ENCODE data around the gene SLX9.
A peak's percentile ranks its signal among the peaks of the same experiment; 100 is the strongest.

SLX9 gene

DNA sequence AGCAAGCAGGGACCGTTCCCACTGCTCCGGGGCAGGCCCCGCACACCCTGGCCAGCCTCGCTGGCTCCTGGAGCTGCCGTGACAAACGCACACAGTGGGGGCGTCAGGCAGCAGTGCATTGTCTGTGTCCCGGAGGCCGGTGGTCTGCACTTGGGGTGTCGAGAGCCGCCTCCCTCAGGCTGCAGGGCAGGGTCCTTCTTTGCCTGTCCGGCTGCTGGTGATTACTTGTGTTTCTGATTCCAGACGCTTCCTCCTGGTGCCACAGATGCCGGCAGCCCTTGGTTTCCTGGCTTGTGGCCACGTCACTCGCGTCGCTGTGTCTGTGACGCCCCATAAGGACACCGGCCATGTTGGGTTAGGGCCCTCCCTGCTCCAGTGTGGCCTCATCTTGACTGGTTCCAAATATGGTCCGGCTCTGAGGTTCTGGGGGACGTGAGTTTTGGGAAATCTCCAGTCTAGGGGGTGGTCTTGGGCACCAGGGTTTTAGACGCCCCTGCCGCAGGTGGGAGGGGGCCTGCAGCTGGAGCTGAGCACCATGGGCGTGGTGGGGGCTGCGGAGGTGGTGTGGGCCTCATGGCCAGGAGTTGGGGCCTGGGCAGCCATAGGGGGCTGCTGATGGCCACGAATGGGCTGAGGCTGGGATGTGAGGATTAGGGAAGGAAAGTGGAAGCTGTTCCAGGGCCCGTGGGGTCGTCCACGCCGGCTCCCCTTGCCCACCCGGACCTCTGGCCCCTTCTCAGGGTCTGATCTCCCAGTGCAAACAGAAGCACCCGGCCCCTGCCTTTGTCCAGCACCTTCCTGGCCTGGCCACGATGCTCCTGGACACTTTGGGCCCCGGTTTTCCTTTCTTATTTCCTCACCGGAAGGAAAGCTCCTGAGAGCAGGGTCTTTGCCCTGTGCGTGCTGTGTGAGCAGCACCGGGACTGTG is 41.0 kb downstream of the SLX9 start:
- DNase-seq = no peak

DNA sequence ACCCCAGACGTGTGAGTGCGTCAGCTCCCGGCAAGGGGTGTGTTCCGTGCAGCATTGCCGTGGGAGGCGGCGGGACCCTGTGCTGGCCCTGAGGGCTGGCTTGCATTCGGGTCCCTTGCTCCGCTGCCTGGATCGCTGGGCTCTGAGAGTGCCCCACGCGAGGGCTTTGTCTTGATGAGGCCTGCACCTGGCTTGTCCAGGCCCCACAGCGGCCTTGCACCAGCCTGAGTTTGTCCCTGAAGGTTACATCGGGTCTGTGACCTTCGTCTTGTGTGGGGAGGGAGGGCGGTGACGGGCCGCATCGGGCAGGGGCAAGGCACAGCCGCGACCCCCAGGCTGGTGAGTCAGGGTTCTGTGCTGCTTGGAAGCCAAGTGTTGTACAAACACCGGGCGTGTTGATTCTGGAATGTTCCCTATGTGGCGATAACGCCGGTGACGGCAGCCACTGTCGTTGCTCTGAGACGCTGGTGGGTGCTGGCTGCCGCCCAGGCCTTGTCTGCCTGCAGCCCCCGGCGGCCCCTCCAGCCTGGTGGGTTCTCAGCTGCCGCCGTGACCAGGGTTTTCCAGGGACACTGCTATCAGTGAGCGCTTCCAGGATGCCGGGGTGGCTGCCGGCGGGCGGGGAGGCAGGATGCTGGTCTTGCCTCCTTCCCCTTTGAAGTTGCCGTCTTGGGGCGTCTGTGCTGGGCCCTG is 42.9 kb downstream of the SLX9 start:
- DNase-seq = no peak

DNA sequence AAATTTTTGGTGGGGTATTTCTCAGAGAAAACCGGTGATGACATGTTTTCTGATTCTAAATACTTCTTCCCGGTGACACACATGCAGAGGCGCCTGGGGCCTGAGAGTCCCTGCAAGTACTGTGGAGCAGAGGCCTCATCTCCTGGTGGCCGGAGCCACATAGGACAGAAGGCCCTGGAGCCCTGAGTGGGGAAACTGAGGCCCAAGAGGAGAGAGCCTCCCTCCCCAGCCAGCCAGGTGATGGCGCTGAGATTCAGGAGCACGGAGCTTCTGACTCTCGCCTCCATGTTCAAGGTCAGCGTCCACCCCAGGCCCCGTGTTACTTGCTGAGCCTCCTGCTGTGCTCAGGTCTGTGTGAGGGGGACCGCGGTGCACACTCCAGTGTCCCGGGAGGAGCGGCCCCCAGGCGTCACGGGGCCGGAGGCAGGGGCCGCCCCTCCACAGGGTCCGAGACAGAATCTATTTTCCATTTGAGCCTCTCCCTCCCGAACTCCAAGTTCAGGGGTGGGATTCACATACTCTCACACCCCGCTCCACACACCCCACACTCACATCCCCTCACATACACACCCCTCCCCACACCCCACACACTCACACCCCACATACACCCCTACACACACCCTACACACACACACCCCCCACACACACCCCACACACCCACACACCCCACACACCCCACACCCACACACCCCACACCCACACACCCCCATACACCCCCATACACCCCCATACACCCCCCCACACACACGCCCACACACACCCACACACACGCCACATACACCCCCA is 43.8 kb downstream of the SLX9 start:
- no peak for DNase-seq

DNA sequence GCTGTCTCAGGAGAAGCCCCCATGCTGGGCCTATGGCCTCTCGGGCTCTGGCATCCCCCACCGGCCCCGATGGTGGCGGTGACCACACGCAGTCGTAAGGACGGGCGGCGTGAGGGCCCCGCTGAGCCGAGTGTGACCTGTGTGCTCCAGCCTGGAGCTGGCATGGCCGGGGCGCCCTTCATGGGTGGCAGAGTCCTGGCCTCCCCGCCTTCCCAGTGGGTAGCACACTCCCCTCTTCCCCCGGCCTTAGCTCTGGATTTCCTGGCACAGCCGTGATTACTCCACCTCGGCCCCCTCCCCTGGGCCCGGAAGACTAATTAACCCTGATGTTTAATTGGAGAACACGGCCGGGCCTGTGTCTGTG is 44.6 kb downstream of the SLX9 start:
- peak; percentile 72 for DNase-seq

DNA sequence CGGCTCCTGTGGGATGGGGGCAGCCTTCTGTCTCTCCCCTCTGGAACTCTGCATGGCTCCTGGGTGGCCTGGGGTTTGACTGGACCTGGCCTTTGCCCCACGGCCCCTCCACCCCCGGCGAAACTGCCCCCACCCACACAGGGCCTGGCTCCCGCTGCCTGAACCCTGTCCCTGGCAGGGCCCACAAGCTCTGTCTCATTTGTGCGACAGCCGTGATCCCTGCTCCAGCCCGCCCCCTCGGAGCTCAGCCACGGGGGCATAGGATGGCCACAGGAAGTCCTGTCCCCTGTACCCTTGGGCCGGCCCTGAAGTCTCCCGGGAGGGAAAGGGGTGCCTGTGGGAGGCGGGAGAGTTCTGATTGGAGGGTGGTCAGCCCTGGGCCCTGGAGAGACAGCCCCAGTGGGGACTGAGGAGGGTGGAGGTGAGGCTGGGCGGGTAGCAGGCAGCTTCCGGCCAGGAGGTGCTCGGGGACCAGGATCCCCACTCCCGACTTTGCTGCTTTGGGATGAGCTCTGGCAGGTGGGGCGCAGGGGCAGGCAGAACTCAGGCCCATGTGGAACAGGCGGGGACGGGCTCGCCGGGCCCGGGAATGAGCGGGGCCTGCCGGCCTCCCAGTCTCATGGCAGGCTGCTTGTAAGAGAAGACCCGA is 45.1 kb downstream of the SLX9 start:
- no peak for DNase-seq

DNA sequence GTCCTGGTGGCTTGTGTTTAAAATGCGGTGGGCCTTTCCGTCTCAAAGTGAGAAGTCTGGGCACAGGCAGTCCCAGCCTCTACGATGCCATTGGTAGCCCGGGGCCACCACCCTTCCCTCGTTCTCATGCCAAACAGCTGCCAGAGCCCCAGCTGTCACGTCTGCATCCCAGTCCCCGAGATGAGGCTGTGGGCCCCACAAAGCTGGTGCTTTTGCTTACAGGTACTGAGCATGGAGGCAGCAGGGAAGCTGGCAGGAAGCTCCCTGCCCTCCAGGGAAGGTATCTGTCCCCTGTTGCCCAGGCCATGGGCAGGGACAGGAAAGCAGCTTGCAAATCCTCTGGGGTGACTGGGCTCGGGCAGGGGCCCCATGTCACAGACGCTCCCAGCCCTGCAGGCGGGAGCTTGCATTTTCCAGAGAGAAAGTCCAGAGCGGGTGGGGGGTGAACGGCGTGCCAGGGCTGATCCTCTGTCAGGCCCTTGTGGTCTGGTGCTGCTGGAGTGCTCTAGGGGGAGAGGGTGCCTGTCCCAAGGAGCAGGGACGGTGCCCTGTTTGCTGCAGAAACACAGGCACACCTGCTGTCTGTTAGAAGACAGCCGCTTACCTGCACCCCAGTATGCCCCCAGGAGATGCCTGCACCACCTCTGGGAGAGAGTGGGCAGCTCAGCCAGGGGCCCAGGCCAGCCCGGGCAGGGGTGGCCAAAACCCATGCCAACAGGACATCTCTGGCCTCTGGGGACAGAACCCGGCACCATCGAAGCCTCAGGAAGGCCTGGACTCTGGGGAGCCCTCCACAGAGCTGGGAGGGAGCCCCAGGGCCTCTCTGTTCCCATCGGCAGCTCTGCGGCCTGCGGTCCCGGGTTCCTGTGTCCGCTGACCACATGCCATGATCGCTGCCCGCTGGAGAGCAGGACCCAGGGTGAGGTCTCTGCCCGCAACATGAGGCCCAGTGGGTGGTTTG is 45.9 kb downstream of the SLX9 start:
- peak; percentile 24 for DNase-seq

DNA sequence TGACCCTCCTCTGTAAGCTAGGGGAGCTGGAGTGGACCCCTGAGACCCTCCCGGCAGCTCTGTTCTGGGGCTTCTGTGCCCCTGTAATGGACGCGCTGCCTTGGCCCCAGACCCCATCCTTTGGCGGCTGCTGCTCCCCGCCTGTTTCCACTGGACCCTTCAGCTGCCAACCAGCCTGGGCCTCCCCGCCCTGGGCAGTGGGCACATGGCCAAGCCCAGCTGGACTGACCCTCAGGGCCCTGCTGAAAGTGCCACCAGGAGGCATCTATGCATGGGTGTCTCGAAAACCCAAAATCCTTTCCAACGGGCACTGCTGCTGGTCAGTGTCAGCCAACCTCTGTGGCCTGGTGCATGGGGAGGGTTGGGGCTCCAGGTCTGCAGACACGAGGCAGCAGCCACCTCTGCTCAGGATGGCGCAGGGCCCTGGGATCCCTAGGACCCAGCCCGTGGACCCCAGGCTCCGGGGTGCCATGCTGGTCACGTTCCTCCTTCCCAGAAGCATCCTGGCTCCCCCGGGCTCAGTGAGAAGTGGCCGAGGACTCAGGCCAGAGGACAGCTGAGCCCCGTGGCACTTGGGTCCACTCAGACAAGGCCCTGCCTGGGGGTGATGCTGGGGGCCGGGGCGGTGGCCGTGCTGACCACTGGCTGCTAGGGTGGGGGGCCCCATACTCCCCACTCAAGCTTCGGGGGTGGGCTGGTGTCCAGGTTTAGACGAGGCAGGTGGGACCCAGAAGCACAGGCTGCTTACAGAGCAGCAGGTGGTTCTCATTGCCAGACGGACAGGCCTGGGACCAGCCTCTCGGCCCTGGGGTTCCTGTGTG is 46.9 kb downstream of the SLX9 start:
- no peak for DNase-seq

DNA sequence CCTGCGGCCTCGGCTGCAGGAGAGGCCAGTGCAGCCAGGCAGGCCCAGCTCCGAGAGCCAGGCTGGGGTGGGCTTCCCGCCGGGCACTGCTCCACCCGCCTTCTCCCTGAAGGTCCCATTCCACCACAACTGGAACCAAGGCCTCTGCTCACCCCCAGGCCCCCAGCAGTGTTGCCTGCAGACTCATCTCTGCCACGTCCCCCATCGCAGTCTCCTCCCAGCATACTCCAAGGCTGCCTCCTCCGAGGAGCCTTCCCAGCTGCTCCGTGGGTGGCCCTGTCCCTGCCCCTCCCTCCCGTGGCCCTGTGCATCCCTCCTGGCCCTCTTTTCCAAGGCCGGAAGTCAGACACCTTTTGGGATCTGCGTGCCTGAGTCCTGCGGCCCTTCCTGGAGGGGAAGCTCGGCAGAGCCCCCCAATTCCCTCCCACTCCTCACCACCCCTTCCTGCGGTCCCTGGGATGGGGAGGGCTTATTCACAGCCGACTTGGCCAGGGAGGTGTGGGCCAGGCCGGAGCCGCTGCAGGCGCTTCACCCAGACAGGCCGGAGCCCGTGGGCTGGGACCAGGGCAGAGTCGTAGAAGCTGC is 47.6 kb downstream of the SLX9 start:
- DNase-seq = no peak

DNA sequence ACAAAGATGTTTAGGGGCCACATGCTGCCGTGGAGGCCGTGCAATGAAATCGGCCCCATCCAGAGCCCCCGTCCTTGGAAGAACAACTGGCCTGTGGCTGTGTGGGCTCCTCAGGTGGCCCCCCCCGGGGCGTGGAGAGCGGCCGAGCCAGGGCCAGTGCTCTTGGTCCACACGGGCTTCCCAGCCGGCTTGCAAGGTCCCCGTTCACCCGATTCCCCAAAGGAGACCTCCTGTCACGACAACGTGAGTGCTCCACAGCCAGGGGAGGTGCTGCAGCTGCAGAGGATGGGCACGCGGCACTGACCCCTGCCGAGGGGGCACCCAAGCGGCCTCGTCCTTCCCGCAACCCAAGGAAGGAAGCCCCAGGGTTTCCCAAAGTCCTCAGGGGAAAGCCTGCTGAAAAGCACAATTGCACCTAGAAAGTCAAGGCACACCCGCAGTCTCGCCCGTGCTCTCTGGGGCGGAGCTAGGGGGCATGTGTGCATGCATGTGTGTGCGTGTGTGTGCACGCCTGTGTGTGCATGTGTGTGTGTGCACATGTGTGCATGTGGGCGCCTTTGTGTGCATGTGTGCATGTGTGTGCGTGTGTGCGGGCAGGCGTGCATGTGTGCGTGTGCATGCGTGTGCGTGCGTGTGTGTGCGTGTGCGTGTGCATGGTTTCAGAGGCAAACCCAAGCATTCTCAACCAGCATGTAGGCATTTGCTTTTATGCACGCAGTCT is 48.2 kb downstream of the SLX9 start:
- DNase-seq = no peak

DNA sequence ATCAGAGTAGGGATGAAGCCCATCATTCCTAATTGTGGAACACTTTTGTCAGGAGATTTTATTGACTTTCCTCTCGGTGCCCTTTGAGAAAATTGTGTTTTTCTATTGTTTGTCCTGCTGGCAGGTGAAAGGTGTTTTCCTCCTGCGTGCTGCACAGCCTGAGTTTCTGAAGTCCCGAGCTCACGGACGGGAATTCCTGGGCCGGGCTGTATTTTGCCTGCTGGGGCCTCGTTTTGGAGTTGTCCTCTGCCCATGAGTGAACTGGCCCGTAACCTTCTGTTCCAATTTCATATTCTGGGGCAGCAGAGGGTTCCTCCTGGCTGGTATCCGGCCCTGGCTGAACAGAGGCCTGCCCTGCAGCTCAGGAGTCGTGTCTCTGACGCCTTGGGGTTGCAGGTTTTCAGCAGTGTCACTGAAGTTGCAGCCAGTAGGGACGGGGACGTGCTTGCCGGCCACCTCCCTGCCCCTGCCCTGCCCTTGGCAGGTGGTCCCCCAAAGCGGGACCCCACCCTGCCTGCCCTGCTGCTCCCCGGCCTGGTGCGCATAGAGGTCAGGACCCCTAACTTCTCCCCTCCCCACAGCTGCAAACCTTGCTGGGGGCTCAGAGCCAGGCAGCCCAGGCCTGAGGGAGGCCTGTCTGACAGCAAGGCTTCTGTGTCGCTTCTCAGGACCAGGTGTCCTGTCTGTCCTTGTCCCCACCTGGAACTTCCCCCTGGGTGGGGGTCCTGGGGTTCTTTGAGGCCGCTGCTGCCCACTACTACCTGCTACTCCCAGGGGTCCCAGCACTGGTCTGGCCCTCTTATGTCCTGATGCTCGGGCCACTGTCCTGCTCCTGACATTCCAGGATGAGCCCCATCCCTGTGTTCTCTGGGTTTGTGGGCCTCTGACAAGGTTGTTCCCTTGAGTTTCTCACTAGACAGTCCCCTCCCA is 49.0 kb downstream of the SLX9 start:
- DNase-seq = no peak

DNA sequence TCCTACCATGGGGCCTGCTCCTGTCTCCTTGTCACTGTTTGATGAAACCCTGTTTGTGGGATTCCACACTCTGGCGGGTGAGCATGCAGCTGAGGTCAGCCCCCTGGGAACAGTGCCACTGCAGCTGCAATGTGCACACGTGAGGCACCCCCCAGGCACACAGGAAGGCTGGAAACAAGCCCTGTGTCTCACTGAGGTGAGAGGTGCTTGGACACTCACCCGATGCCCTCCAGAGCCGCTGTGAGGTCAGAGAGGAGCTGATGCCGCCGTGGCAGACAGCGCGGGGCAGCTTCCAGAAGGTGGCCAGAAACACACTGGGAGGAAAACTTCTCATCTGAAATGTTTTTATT is 49.7 kb downstream of the SLX9 start:
- no peak for DNase-seq

DNA sequence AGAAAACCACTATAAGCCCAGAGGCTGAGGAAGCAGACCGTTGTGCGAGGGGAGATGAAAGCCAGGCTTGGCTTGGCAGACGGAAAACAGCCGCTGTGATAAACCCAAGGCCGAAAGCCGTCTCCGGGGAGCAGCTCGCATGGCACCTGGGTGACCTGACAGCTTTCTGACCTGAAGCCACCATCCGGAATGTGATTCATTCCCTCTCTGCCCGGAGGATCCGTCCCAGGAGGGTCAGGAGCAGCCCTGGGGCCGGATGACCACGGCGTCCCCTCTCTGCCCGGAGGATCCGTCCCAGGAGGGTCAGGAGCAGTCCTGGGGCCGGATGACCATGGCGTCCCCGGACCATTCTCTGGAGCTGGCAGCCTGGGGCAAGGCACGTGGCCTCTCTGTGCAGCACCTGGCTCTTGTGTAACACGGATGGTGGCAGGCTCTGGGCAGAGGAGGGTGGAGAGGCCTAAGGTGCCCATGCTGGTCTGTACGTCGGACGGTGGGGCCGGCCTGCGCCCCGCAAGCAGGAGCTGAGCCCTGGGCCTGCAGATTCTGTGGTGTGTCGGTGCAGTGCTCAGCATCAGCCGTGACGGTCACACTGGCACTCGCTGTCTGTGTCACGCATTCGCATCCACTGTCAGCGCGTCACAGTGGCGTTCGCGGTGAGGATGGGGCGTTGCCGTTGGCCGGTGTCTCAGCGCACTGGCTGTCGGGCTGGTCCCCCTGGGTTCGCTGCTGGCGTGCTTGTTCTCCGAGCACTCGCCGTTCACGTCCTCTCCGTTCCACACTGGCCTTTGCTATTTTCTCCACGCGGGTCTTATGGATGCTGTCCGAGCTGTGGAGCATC is 50.3 kb downstream of the SLX9 start:
- no peak for DNase-seq

DNA sequence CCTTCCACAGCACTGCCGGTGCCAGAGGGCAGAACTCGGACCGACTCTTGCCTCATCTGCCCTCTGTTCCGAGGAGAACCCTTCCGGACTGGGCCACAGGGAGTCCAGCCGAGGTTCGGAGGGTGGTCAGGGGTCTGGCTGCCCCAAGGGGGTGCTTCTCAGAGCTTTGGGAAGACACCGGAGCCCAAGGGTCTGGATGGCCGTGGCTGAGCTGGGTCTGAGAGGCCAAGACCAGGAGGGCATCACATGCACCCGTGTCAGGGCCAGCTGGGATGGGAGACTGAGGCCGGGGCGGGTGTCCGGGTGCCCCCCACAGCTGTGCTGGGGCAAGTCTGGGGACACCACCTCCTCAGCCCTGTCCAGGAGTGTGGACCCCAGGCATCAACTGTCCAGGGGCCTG is 51.1 kb downstream of the SLX9 start:
- DNase-seq = no peak

DNA sequence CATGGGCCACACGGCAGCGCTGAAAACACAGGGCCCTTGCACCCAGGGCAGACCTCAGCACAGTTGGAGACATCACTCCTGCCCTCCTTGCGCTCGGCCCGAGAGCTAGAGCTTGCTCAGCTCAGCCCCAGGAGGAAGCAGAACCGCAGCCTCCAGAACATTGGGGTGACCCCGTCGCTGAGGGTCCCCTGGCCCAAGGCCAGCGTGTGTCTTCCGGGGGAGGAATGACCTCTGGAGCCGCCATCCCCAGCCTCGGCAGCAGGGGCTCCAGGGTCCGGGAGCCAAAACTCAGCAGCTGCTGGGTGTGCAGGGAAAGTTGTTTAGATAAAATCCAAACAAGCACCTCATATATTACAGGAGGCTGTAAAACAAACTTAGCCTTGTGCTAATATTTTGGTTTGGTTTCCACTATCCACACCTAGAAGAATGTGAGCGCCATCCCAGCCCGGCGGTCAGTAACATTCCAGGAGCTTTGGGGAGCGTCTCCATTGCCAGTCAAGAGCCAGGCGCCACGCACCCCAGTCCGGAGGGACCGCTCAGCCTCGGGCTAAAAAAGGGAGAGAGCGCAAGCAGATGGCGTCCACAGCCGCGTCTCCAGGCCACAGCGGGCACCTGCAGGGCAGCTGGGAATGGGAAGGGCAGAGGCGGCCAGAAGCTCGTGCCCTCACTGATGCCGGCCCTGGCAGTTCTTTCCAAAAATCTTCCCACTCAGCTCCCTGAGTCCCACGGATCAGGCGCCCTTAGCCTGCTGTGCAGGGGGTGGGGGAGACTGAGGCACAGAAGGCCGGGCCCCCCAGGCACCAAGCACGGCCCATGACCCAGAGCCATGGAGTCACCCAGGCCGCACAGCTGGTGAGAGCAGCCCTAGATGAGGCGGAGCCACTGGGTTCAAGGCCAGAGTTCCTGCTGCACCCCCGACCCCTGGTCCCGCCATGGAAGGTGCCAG is 52.0 kb downstream of the SLX9 start:
- no peak for DNase-seq

DNA sequence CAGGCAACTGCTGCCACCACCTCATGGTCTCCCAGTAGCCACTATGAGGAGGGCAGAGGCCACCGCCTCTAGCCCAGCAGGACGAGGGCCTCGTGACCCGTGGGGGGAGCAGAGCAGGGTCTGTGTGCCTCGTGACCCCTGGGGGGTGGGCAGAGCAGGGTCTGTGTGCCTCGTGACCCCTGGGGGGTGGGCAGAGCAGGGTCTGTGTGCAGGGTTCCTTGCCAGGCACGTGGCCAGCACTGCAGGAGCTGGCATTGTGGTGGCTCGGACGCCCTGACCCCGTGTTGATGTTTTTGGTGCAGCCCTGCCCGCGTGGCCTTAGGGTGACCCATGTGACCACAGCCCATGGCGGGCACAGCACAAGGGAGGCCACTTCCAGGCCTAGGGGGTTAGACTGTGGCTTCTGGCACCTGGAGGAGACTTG is 52.8 kb downstream of the SLX9 start:
- no peak for DNase-seq

DNA sequence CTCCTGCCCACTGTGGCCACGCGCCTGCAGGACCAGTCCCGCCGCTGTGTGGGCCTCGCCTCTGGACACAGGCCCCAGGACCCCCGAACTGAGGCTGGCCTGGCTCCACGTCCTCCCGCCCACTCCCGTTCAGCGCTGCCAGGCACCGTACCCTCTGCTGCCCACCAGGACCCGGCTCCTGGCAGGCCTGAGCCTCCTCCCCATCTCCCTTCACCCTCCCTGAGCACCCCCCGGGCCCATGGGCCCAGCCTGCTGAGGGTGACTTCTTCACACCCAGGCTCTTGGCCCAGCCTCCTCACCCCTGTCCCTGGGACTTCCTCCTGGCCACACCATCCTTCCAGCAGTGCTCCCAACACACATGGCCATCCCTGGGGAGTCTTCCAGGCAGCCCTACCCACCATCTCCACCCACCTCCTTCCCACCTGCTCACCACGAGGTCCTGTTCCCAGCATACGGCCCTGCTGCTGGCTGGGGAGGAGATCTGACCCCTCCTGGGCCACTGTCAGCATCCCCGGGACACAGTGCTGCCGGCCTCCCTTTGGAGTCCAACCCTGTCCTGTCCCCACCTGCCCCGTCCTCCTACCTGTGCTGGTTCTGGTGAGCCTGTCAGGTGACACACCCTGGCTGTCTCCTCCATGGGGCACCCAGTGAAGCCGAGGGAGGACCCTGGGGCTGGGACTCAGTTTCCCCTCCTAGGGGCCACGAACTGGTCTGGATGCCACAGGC is 53.7 kb downstream of the SLX9 start:
- DNase-seq = no peak

Data from NCI-H1694 (cell line).